ENCODE measurements around the gene ZBTB16. TPM values are rescaled to one million over a fixed set of nuclear protein-coding genes. Genes with fewer than 3 reads are reported as not detected.

Gene ZBTB16
- total RNA-seq, 3 donors from 2014 or later (not counting 1 experiment from before 2014, with no cell fraction given) = 104 to 224 (median 156) TPM

DNA sequence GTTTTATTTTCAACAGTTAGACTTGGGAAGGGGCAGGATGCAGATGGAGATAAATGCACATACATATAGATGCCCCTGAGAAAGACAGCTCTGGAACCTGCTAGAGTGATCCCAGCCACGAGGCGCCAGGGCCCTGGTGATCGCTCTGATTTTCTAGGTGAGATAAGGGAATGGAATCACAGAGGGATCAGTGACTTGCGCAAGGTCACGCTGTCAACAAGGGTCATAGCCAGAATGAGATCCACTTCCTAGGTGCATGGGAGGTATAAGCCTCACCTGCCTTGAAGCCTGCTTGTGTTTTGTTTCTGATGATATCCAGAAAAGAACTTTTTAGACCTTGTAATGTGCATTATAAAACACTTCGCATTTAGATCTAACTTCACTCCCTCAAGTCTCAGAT, 47.5 kb downstream of the ZBTB16 start:
- TF ChIP-seq, protein P1, sequence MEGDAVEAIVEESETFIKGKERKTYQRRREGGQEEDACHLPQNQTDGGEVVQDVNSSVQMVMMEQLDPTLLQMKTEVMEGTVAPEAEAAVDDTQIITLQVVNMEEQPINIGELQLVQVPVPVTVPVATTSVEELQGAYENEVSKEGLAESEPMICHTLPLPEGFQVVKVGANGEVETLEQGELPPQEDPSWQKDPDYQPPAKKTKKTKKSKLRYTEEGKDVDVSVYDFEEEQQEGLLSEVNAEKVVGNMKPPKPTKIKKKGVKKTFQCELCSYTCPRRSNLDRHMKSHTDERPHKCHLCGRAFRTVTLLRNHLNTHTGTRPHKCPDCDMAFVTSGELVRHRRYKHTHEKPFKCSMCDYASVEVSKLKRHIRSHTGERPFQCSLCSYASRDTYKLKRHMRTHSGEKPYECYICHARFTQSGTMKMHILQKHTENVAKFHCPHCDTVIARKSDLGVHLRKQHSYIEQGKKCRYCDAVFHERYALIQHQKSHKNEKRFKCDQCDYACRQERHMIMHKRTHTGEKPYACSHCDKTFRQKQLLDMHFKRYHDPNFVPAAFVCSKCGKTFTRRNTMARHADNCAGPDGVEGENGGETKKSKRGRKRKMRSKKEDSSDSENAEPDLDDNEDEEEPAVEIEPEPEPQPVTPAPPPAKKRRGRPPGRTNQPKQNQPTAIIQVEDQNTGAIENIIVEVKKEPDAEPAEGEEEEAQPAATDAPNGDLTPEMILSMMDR (IDR thresholded peaks at IDR 0.05) = no peak
- H3K4me3 Mint-ChIP-seq = peak overlapping the region; percentile 63
- H3K4me3 ChIP-seq (ENCODE audit: low read length) = no peak overlapping the region
- no peaks in the 10 kb centered on the region for H3K9me3 Mint-ChIP-seq
- H3K36me3 ChIP-seq (ENCODE audit: control insufficient read depth, insufficient read depth, low read length) = no peaks in the 10 kb centered on the region
- peaks cover 73% of the 10 kb centered on the region for H3K4me1 ChIP-seq (ENCODE audit: control insufficient read depth, insufficient read depth, low read length)
- H3K27ac Mint-ChIP-seq = peak overlapping the region; percentile 86 to 100
- peaks cover 100% of the 10 kb centered on the region in 2 donors for H3K4me1 Mint-ChIP-seq
- H3K36me3 Mint-ChIP-seq = no peaks in the 10 kb centered on the region
- H3K27me3 ChIP-seq (ENCODE audit: control insufficient read depth, insufficient read depth, low read length) = peaks cover 2% of the 10 kb centered on the region
- no peaks in the 10 kb centered on the region for H3K9me3 ChIP-seq (ENCODE audit: control insufficient read depth, insufficient read depth, low read length)
- DNase-seq (no peak), ATAC-seq (no peak)
- 82% methylated on average over 6 of the region's 6 CpGs for WGBS (ENCODE audit: insufficient coverage)
- intact Hi-C loops (cut with micrococcal nuclease) = loop anchor here (5.0 kb wide), 1 partner anchor 35 kb away; no protein-coding TSS in a partner anchor
- H3K27me3 Mint-ChIP-seq (ENCODE audit: low read depth in 2 of 2) = no peaks in the 10 kb centered on the region
- H3K27ac ChIP-seq (ENCODE audit: low read length) = no peak overlapping the region

- Mint-ChIP-seq H3K36me3 (no peaks in the 10 kb centered on the region), H3K27ac (peak overlapping the region; percentile 63 to 78), H3K4me3 (peak overlapping the region; percentile 89), H3K27me3 (ENCODE audit: low read depth in 2 of 2) (no peaks in the 10 kb centered on the region), H3K4me1 (peaks cover 90 to 97% of the 10 kb centered on the region in 2 donors), H3K9me3 (no peaks in the 10 kb centered on the region)
- Histone ChIP-seq H3K9me3 (ENCODE audit: control insufficient read depth, insufficient read depth, low read length) (no peaks in the 10 kb centered on the region), H3K4me1 (ENCODE audit: control insufficient read depth, insufficient read depth, low read length) (peaks cover 63% of the 10 kb centered on the region), H3K27ac (ENCODE audit: low read length) (no peak overlapping the region), H3K27me3 (ENCODE audit: control insufficient read depth, insufficient read depth, low read length) (peaks cover 2% of the 10 kb centered on the region), H3K36me3 (ENCODE audit: control insufficient read depth, insufficient read depth, low read length) (no peaks in the 10 kb centered on the region), H3K4me3 (ENCODE audit: low read length) (no peak overlapping the region)
- intact Hi-C loops (cut with micrococcal nuclease) = loop anchor here (5.0 kb wide), 1 partner anchor 34 kb away; no protein-coding TSS in a partner anchor
- 75% methylated on average over 10 of the region's 10 CpGs for WGBS (ENCODE audit: insufficient coverage)
- DNase-seq (no peak), ATAC-seq (peak in 1 of 3 donors; percentile 24)
- TF ChIP-seq, protein P1 (IDR thresholded peaks at IDR 0.05) = no peak
Observed at GRCh38 chr11:114108501-114109205, 49.1 kb downstream of the ZBTB16 start.

DNA sequence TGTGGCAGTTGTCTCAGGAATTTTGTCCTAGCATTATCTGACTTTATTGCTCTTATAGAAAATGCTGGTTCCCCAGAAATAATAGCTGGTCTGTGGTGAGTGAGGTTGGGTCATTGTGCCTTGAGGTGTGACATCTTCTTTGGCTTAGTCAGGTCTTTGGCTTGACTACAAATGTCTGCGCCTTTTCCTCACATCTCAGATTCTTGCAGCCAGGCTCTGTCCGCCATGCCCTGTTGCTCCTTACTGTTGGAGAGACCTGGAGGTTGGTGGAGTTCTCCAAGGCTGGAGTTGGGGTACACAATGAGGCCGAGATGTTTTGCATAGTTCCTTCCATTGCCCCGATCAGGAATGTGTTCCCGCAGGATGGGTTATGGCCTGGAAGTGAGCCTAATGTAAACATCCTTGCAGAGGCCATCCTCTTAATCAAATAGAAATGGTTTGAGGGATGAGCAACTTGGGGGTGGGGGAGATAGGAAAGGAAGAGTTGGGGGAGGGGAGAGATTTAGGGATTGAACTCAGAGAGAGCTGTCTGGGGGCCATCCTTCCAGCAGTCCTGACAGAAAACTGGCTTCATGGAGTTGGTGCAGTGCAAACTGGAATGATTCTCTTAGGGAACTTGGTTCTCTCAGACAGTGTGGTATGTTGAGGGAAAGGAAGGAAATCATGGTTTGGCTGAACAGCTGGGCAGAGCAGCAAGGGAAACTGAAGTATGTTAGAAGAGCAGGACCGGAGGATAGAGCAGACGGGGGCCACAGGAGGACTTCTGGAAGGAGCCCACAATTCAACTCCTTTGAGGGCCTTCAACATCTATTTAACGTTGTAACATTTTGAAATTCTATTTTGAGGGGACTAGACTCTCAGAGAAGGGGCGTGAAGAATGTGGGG, 49.9 kb downstream of the ZBTB16 start:
- TF ChIP-seq, protein P1 (IDR thresholded peaks at IDR 0.05) = no peak
- peak overlapping the region; percentile 89 for H3K4me3 Mint-ChIP-seq
- peaks cover 55% of the 10 kb centered on the region for H3K4me1 ChIP-seq (ENCODE audit: control insufficient read depth, insufficient read depth, low read length)
- no peaks in the 10 kb centered on the region for H3K27me3 Mint-ChIP-seq (ENCODE audit: low read depth in 2 of 2)
- H3K36me3 Mint-ChIP-seq = no peaks in the 10 kb centered on the region
- peaks cover 2% of the 10 kb centered on the region for H3K27me3 ChIP-seq (ENCODE audit: control insufficient read depth, insufficient read depth, low read length)
- 51% methylated on average over 8 of the region's 9 CpGs for WGBS (ENCODE audit: insufficient coverage)
- peaks cover 89 to 97% of the 10 kb centered on the region in 2 donors for H3K4me1 Mint-ChIP-seq
- no peak overlapping the region for H3K27ac ChIP-seq (ENCODE audit: low read length)
- peak in 2 of 3 donors; percentile 35 to 62 for ATAC-seq
- no peaks in the 10 kb centered on the region for H3K36me3 ChIP-seq (ENCODE audit: control insufficient read depth, insufficient read depth, low read length)
- no peak for DNase-seq
- H3K9me3 Mint-ChIP-seq = no peaks in the 10 kb centered on the region
- no peaks in the 10 kb centered on the region for H3K9me3 ChIP-seq (ENCODE audit: control insufficient read depth, insufficient read depth, low read length)
- H3K27ac Mint-ChIP-seq = peak overlapping the region; percentile 63 to 78
- intact Hi-C loops (cut with micrococcal nuclease) = loop anchor here (2.0 to 5.0 kb wide), 2 partner anchors 17 to 33 kb away; no protein-coding TSS in a partner anchor
- H3K4me3 ChIP-seq (ENCODE audit: low read length) = no peak overlapping the region

All from natural killer cell (primary cell).